H1 (cell line): ENCODE data around the gene RCSD1. TPM values are rescaled to one million over a fixed set of nuclear protein-coding genes. Genes with fewer than 3 reads are reported as not detected.

Experiments
- CTCF ChIA-PET: fragments of 300-600 bp; sonication (Branson Sonifier 250); formaldehyde crosslinking; loops from one replicate; lab custom pipeline; 2021; ENCODE audit not compliant: partially characterized antibody; lab: Charles Lee
- POLR2A ChIA-PET: fragments of 300-600 bp; sonication (Branson Sonifier 250); formaldehyde crosslinking; loops from one replicate; lab custom pipeline; 2021; ENCODE audit warnings: inconsistent platforms; ENCODE audit not compliant: partially characterized antibody; lab: Charles Lee
- DNase-seq, 2 experiments: peaks; one replicate each; pipeline versions ENCODE4 v3.0.0 to v3.0.0-alpha.2; 2010 to 2022; ENCODE audit warnings: low spot score in 2 of 2, low read depth in 1 of 2, mixed read lengths in 1 of 2
- FAIRE-seq: peaks from 2 replicates; lab custom pipeline; 2011; peaks lifted over from hg19 to GRCh38; lab: Jason Lieb, UNC
- H2AFZ ChIP-seq: 2 replicates; pipeline ENCODE4 v1.8.1; 2012; ENCODE audit warnings: low read length, inconsistent platforms
- H2AK5ac ChIP-seq: 2 replicates; pipeline ENCODE4 v1.6.1; 2013; ENCODE audit warnings: low read depth, low read length
- H2BK120ac ChIP-seq: replicated peaks from 2 replicates; pipeline ENCODE3; 2013; ENCODE audit warnings: low read depth, low read length, inconsistent platforms
- H2BK12ac ChIP-seq: 2 replicates; pipeline ENCODE4 v1.6.1; 2013; ENCODE audit warnings: low read depth, low read length
- H2BK15ac ChIP-seq: 2 replicates; pipeline ENCODE4 v1.6.1; 2013; ENCODE audit warnings: low read length
- H2BK20ac ChIP-seq: 2 replicates; pipeline ENCODE4 v1.6.1; 2013; ENCODE audit warnings: low read length
- H2BK5ac ChIP-seq: 2 replicates; pipeline ENCODE4 v1.6.1; 2013; ENCODE audit warnings: low read depth, low read length
- H3K14ac ChIP-seq: 2 replicates; pipeline ENCODE4 v1.6.1; 2013; ENCODE audit warnings: inconsistent platforms; ENCODE audit not compliant: insufficient read length
- H3K18ac ChIP-seq: 2 replicates; pipeline ENCODE4 v1.6.1; 2013; ENCODE audit warnings: low read length; ENCODE audit errors: extremely low read depth
- H3K23ac ChIP-seq: 2 replicates; pipeline ENCODE4 v1.6.1; 2013; ENCODE audit warnings: inconsistent platforms; ENCODE audit not compliant: insufficient read length
- H3K23me2 ChIP-seq: 2 replicates; pipeline ENCODE4 v1.6.1; 2013; ENCODE audit warnings: low read depth, low read length
- H3K27ac ChIP-seq: 2 replicates; pipeline ENCODE4 v1.6.1; 2011; ENCODE audit warnings: low read depth, low read length, inconsistent platforms
- H3K27me3 ChIP-seq, 4 experiments: replicated peaks in 1 of 4; 1 replicate in 1 of 4; 2 replicates in 3 of 4; pipeline versions ENCODE4 v1.6.1 to v1.8.1; 2011 to 2013; ENCODE audit warnings: low read length in 3 of 4, mild to moderate bottlenecking in 3 of 4, inconsistent platforms in 2 of 4, mixed read lengths in 2 of 4, moderate library complexity in 1 of 4; ENCODE audit not compliant: control insufficient read depth in 3 of 4, insufficient read depth in 3 of 4; ENCODE audit errors: extremely low read depth in 1 of 4
- H3K36me3 ChIP-seq, 4 experiments: 2 replicates each; pipeline versions ENCODE4 v1.6.1 to v1.8.1; 2011 to 2013; ENCODE audit warnings: mild to moderate bottlenecking in 4 of 4, low read length in 3 of 4, moderate library complexity in 2 of 4, control low read depth in 1 of 4, inconsistent platforms in 1 of 4; ENCODE audit not compliant: insufficient read depth in 4 of 4, control insufficient read depth in 2 of 4
- H3K4ac ChIP-seq: replicated peaks from 2 replicates; pipeline ENCODE3; 2013; ENCODE audit warnings: low read length, low read depth, mixed read lengths, inconsistent platforms; ENCODE audit not compliant: insufficient read length
- H3K4me1 ChIP-seq, 4 experiments: replicated peaks in 1 of 4; 1 replicate in 1 of 4; 2 replicates in 3 of 4; pipeline versions ENCODE4 v1.6.1 to v1.8.1; 2011 to 2013; ENCODE audit warnings: low read length in 3 of 4, inconsistent platforms in 2 of 4, mixed read lengths in 1 of 4; ENCODE audit not compliant: insufficient read depth in 4 of 4, control insufficient read depth in 3 of 4
- H3K4me2 ChIP-seq, 2 experiments: 2 replicates each; pipeline versions ENCODE4 v1.6.1 to v1.8.1; 2011 to 2013; ENCODE audit warnings: low read depth in 2 of 2, low read length in 2 of 2, control low read depth in 1 of 2, inconsistent platforms in 1 of 2, mild to moderate bottlenecking in 1 of 2; ENCODE audit not compliant: insufficient read depth in 1 of 2
- H3K4me3 ChIP-seq, 4 experiments: fragments of 200-600, 300-600 bp in 1 of 4; sonication (generic), shearing (Covaris generic), sonication (Bioruptor Twin) in 1 of 4; 2 replicates each; pipeline versions ENCODE4 v1.5.1 to v1.8.1; 2011 to 2016; ENCODE audit warnings: low read length in 4 of 4, low read depth in 3 of 4, control low read depth in 2 of 4, inconsistent platforms in 2 of 4, mild to moderate bottlenecking in 2 of 4, mixed read lengths in 1 of 4, moderate library complexity in 1 of 4; ENCODE audit not compliant: insufficient read depth in 2 of 4; ENCODE audit errors: extremely low read depth in 1 of 4
- H3K56ac ChIP-seq: replicated peaks from 2 replicates; pipeline ENCODE3; 2013; ENCODE audit warnings: low read depth, mild to moderate bottlenecking, mixed read lengths, low read length, inconsistent platforms; ENCODE audit not compliant: insufficient read length
- H3K79me1 ChIP-seq: 2 replicates; pipeline ENCODE4 v1.6.1; 2013; ENCODE audit warnings: low read depth, low read length, control low read depth
- H3K79me2 ChIP-seq, 2 experiments: 2 replicates each; pipeline versions ENCODE4 v1.6.1 to v1.8.1; 2012 to 2013; ENCODE audit warnings: low read length in 2 of 2, mild to moderate bottlenecking in 2 of 2, inconsistent platforms in 1 of 2; ENCODE audit not compliant: insufficient read depth in 2 of 2, control insufficient read depth in 1 of 2
- H3K9ac ChIP-seq, 4 experiments: replicated peaks in 1 of 4; 1 replicate in 1 of 4; 2 replicates in 3 of 4; pipeline versions ENCODE4 v1.6.1 to v1.8.1; 2011 to 2013; ENCODE audit warnings: low read depth in 3 of 4, low read length in 3 of 4, control low read depth in 2 of 4, mild to moderate bottlenecking in 2 of 4, moderate library complexity in 2 of 4, inconsistent platforms in 1 of 4; ENCODE audit errors: extremely low read depth in 1 of 4
- H3K9me3 ChIP-seq, 2 experiments: 2 replicates each; pipeline versions ENCODE4 v1.6.1 to v1.8.1; 2012 to 2013; ENCODE audit warnings: mild to moderate bottlenecking in 2 of 2, moderate library complexity in 2 of 2, control low read depth in 1 of 2, inconsistent platforms in 1 of 2, low read depth in 1 of 2, low read length in 1 of 2, mixed read lengths in 1 of 2; ENCODE audit not compliant: insufficient read depth in 2 of 2
- H4K20me1 ChIP-seq, 2 experiments: replicated peaks in 1 of 2; 2 replicates each; pipeline versions ENCODE3 to v1.8.1; 2011 to 2013; ENCODE audit warnings: inconsistent platforms in 2 of 2, low read length in 2 of 2, mild to moderate bottlenecking in 1 of 2; ENCODE audit not compliant: insufficient read depth in 2 of 2, control insufficient read depth in 1 of 2
- H4K5ac ChIP-seq: 2 replicates; pipeline ENCODE4 v1.6.1; 2013; ENCODE audit warnings: low read length, low read depth, mixed read lengths, inconsistent platforms; ENCODE audit not compliant: insufficient read length
- H4K8ac ChIP-seq: 2 replicates; pipeline ENCODE4 v1.8.0; 2013; ENCODE audit warnings: mild to moderate bottlenecking, moderate library complexity, low read length, inconsistent platforms; ENCODE audit not compliant: insufficient read depth; ENCODE audit errors: extremely low read depth
- H4K91ac ChIP-seq: replicated peaks from 2 replicates; pipeline ENCODE3; 2013; ENCODE audit warnings: low read length, mixed read lengths, inconsistent platforms; ENCODE audit not compliant: insufficient read length
- CBX5 ChIP-seq: fragments of 300-800, 300-1000 bp; sonication (generic); IDR thresholded peaks from 2 replicates; pipeline ENCODE4 v1.7.1; 2016; ENCODE audit warnings: antibody characterized with exemption, low read length, low read depth
- HDAC6 ChIP-seq: IDR thresholded peaks from one replicate; pipeline ENCODE4 v1.7.1; 2012; ENCODE audit warnings: low read depth, mild to moderate bottlenecking, inconsistent platforms, low read length, moderate library complexity
- KDM1A ChIP-seq: fragments of 200-600, 300-600 bp; sonication (generic); IDR thresholded peaks from 2 replicates; pipeline ENCODE4 v1.7.1; 2016; ENCODE audit warnings: mild to moderate bottlenecking, low read length, borderline replicate concordance
- PHF8 ChIP-seq: fragments of 200-600 bp; sonication (generic); conservative IDR thresholded peaks from 2 replicates; pipeline ENCODE4 v1.7.1; 2012; ENCODE audit warnings: low read depth, mild to moderate bottlenecking, inconsistent platforms, low read length, moderate library complexity
- SAP30 ChIP-seq: fragments of 300-600 bp; sonication (generic); IDR thresholded peaks from 2 replicates; pipeline ENCODE4 v1.7.1; 2012; ENCODE audit warnings: low read length, moderate library complexity, mild to moderate bottlenecking, inconsistent platforms; ENCODE audit not compliant: insufficient read depth, insufficient replicate concordance
- WGBS, 2 experiments: shearing (Covaris generic) in 1 of 2; methylation state at CpG; one replicate each; pipeline versions ENCODE4 v1.1.6 to v1.1.7; 2013 to 2015; ENCODE audit warnings: low lambda C conversion rate in 2 of 2, mixed read lengths in 2 of 2, inconsistent platforms in 1 of 2, low coverage in 1 of 2, missing lambda C conversion rate in 1 of 2; ENCODE audit not compliant: insufficient replicate concordance in 2 of 2, insufficient coverage in 1 of 2, insufficient read length in 1 of 2; ENCODE audit errors: extremely low coverage in 1 of 2, missing lambda C conversion rate in 1 of 2; 5-methylcytosine and 5-hydroxymethylcytosine counted together
- polyA plus RNA-seq, 7 experiments: library from polyadenylated mRNA; depleted of rRNA in 3 of 7; stranded (reverse) in 5 of 7; unstranded in 2 of 7; fragments of >200 nt in 5 of 7; fragments of 200-250 nt in 2 of 7; gene quantifications; 1 replicate in 5 of 7; 2 replicates in 1 of 7; 4 replicates in 1 of 7; pipeline versions ENCODE4 v1.2.1 to v1.2.3, GENCODE V29; 2011 to 2013; ENCODE audit warnings: missing spikeins in 2 of 7, mixed read lengths in 2 of 7
- total RNA-seq: library from RNA; stranded (reverse); fragmentation: NEBNext Ultra II Directional; extraction: Animal tissue kit (Norgen Biotek cat#: 25700); gene quantifications from 2 replicates; pipeline ENCODE4 v1.2.1, GENCODE V29; 2021

RCSD1 gene
- total and polyA plus RNA-seq, 2 of the 8 experiments (the other 6 are each of a cell fraction or from before 2014, with no cell fraction given), result 0.47 to 0.69 TPM

DNA sequence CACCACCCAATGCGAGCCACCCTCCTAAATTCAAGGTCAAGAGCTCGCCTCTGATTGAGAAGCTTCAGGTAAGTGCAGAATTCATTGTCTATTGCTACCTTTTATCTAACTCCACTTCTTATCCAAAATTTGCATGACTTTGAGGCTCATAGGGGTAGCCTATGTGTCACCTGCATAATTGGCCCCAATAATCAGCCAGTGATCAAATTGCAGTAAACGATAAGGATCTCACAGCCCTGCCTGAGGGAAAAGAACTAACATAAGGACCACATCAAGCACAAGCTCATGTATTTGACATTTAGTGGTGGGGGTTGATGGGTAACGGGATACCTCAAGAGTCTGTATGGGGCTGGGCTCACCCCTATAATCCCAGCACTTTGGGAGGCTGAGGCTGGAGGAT lies 60.0 kb downstream of the RCSD1 start:
- Histone ChIP-seq H3K9ac (no peak overlapping the region), H3K9me3 (no peaks in the 10 kb centered on the region), H3K4me1 (peaks cover 0 to 5% (median 0%) of the 10 kb centered on the region in 4 experiments; a peak in 3 of 7 replicates), H4K91ac (no peak overlapping the region), H3K56ac (no peak overlapping the region), H2BK12ac (no peak overlapping the region), H2AFZ (no peak overlapping the region), H2AK5ac (no peak overlapping the region), H3K4ac (no peak overlapping the region), H3K4me2 (no peak overlapping the region), H4K20me1 (no peaks in the 10 kb centered on the region), H3K4me3 (no peak overlapping the region), H3K18ac (no peak overlapping the region), H2BK20ac (no peak overlapping the region), H4K5ac (no peak overlapping the region), H2BK15ac (no peak overlapping the region), H3K79me1 (no peaks in the 10 kb centered on the region), H3K23me2 (no peaks in the 10 kb centered on the region; the same call in 1 of the 2 replicates), H2BK120ac (no peak overlapping the region), H3K14ac (no peak overlapping the region), H3K23ac (no peak overlapping the region), H3K27me3 (no peaks in the 10 kb centered on the region; a peak in 1 of 7 replicates), H3K79me2 (no peaks in the 10 kb centered on the region), H2BK5ac (peak overlapping the region; percentile 2; the same call in 1 of the 2 replicates), H3K36me3 (no peaks in the 10 kb centered on the region), H3K27ac (no peak overlapping the region), H4K8ac (no peak overlapping the region)
- no peak for TF ChIP-seq CBX5
- no peak for TF ChIP-seq SAP30
- no peak for TF ChIP-seq KDM1A
- TF ChIP-seq PHF8, result no peak
- no peak for TF ChIP-seq HDAC6
- POLR2A ChIA-PET, result interaction anchor here (1.6 kb wide), 1 partner anchor 136 kb away, joined by 3 read pairs; the partner anchor contains the start of gene CREG1
- CTCF ChIA-PET, result interaction anchor here (0.8 to 1.9 kb wide), 9 partner anchors 8 to 149 kb away, joined by 3 to 9 read pairs (median 4); no protein-coding TSS in a partner anchor
- 84% methylated on average over 4 of the region's 4 CpGs; no CpG with 5 or more reads in 1 of the 2 experiments for WGBS, 2 experiments
- FAIRE-seq (no peak), DNase-seq (no peak)
